HepG2 (cell line): ENCODE measurements around the gene LRRC45. TPM values are rescaled to one million over a fixed set of nuclear protein-coding genes. Genes with fewer than 3 reads are reported as not detected.

Experiments used
- CBX5 ChIP-seq: sonication (generic); formaldehyde crosslinking; IDR thresholded peaks from 2 replicates; pipeline ENCODE4 v1.4.0; 2020; ENCODE audit warnings: missing genetic modification reagents, borderline replicate concordance
- FIP1L1 ChIP-seq: fragments of 200-400 bp; formaldehyde crosslinking; IDR thresholded peaks from 2 replicates; pipeline ENCODE4 v1.6.1; 2018; ENCODE audit warnings: low read depth, mild to moderate bottlenecking, low read length, moderate library complexity, borderline replicate concordance; ENCODE audit not compliant: insufficient read depth
- FOXA3 ChIP-seq: IDR thresholded peaks from 2 replicates; pipeline ENCODE4 v1.6.1; 2016; ENCODE audit warnings: missing genetic modification reagents, missing compliant biosample characterization
- HDAC6 ChIP-seq: fragments of 200-600 bp; sonication (generic); IDR thresholded peaks from 2 replicates; pipeline ENCODE4 v1.7.0; 2017; ENCODE audit warnings: mild to moderate bottlenecking, antibody characterized with exemption, low read length, low read depth
- JUN ChIP-seq: sonication (generic); formaldehyde crosslinking; IDR thresholded peaks from 2 replicates; pipeline ENCODE4 v1.4.0; 2020; ENCODE audit warnings: mild to moderate bottlenecking, missing genetic modification reagents
- MAFG ChIP-seq: sonication (generic); formaldehyde crosslinking; IDR thresholded peaks from 2 replicates; pipeline ENCODE4 v1.5.1; 2020; ENCODE audit warnings: mild to moderate bottlenecking, missing genetic modification reagents
- NCOA2 ChIP-seq: sonication (generic); formaldehyde crosslinking; IDR thresholded peaks from 2 replicates; pipeline ENCODE4 v1.8.0; 2022; ENCODE audit warnings: inconsistent platforms
- PLRG1 ChIP-seq: fragments of 450-650 bp; conservative IDR thresholded peaks from 2 replicates; pipeline ENCODE4 v1.6.1; 2016
- PRDM15 ChIP-seq: sonication (generic); formaldehyde crosslinking; IDR thresholded peaks from 2 replicates; pipeline ENCODE4 v1.4.0; 2020; ENCODE audit warnings: missing genetic modification reagents
- RAD21 ChIP-seq: fragments of 450-650 bp; formaldehyde crosslinking; IDR thresholded peaks from 2 replicates; pipeline ENCODE4 v1.5.0; 2020; ENCODE audit warnings: mild to moderate bottlenecking
- SIN3A ChIP-seq: IDR thresholded peaks from 2 replicates; pipeline ENCODE4 v1.6.1; 2011; ENCODE audit warnings: low read depth, mild to moderate bottlenecking, control low read depth, low read length, borderline replicate concordance
- TCF7L2 ChIP-seq: IDR thresholded peaks from 2 replicates; pipeline ENCODE4 v1.6.1; 2011; ENCODE audit warnings: mild to moderate bottlenecking, low read depth, low read length, moderate library complexity
- TMF1 ChIP-seq: sonication (generic); formaldehyde crosslinking; IDR thresholded peaks from 2 replicates; pipeline ENCODE4 v1.8.1; 2022; ENCODE audit warnings: low read depth, missing genetic modification reagents
- ZNF10 ChIP-seq: sonication (generic); formaldehyde crosslinking; IDR thresholded peaks from 2 replicates; pipeline ENCODE4 v1.4.0; 2020; ENCODE audit warnings: mild to moderate bottlenecking, low read depth, missing genetic modification reagents, borderline replicate concordance
- ZNF17 ChIP-seq: sonication (generic); formaldehyde crosslinking; IDR thresholded peaks from 2 replicates; pipeline ENCODE4 v1.5.0; 2020; ENCODE audit warnings: mild to moderate bottlenecking, missing genetic modification reagents
- ZNF256 ChIP-seq: sonication (generic); formaldehyde crosslinking; conservative IDR thresholded peaks from 2 replicates; pipeline ENCODE4 v1.4.0; 2020; ENCODE audit warnings: missing genetic modification reagents
- ZNF350 ChIP-seq: sonication (generic); formaldehyde crosslinking; IDR thresholded peaks from 2 replicates; pipeline ENCODE4 v1.4.0; 2020; ENCODE audit warnings: mild to moderate bottlenecking, low read depth, missing genetic modification reagents, borderline replicate concordance
- ZNF446 ChIP-seq: sonication (generic); formaldehyde crosslinking; IDR thresholded peaks from 2 replicates; pipeline ENCODE4 v1.5.0; 2020; ENCODE audit warnings: mild to moderate bottlenecking, missing genetic modification reagents
- ZNF589 ChIP-seq: sonication (generic); formaldehyde crosslinking; conservative IDR thresholded peaks from 2 replicates; pipeline ENCODE4 v1.8.0; 2022; ENCODE audit warnings: mild to moderate bottlenecking, moderate library complexity, missing genetic modification reagents
- ZNF616 ChIP-seq: sonication (generic); formaldehyde crosslinking; IDR thresholded peaks from 2 replicates; pipeline ENCODE4 v1.5.0; 2020; ENCODE audit warnings: low read depth, mild to moderate bottlenecking, missing genetic modification reagents
- ZNF724P ChIP-seq: sonication (generic); formaldehyde crosslinking; IDR thresholded peaks from 2 replicates; pipeline ENCODE4 v1.8.0; 2022; ENCODE audit warnings: missing genetic modification reagents, borderline replicate concordance
- ZNF746 ChIP-seq: sonication (generic); formaldehyde crosslinking; IDR thresholded peaks from 2 replicates; pipeline ENCODE4 v1.8.0; 2022; ENCODE audit warnings: mild to moderate bottlenecking, missing genetic modification reagents
- polyA plus RNA-seq, 8 experiments: library from polyadenylated mRNA; depleted of rRNA in 3 of 8; stranded (reverse) in 7 of 8; unstranded in 1 of 8; fragments of >200 nt; fragmentation: Illumina TruSeq in 4 of 8; extraction: Trizol in 4 of 8; gene quantifications; 2 replicates each; pipeline versions ENCODE4 v1.2.1 to v1.2.3, GENCODE V29; 2011 to 2016; ENCODE audit warnings: low read depth in 4 of 8, missing spikeins in 1 of 8, mixed read lengths in 1 of 8; ENCODE audit not compliant: insufficient read depth in 1 of 8
- total RNA-seq, 5 experiments: library from RNA; depleted of rRNA; stranded (reverse); fragments of >200 nt; fragmentation: Illumina TruSeq; extraction: Trizol; gene quantifications; 2 replicates each; pipeline ENCODE4 v1.2.3, GENCODE V29; 2016; ENCODE audit warnings: low read depth in 1 of 5
- TF ChIP-seq, protein P1 (sequence below): sonication (generic); formaldehyde crosslinking; IDR thresholded peaks from 2 replicates; pipeline ENCODE4 v1.5.1; 2020; ENCODE audit warnings: missing genetic modification reagents, mild to moderate bottlenecking, borderline replicate concordance
- TF ChIP-seq, protein P2 (sequence below): sonication (generic); formaldehyde crosslinking; IDR thresholded peaks from 2 replicates; pipeline ENCODE4 v1.5.1; 2020; ENCODE audit warnings: missing genetic modification reagents, mild to moderate bottlenecking, borderline replicate concordance

LRRC45 gene
- total and polyA plus RNA-seq, 2 of the 13 experiments (the other 11 are each of a cell fraction or from before 2014, with no cell fraction given): 11.6 to 48.1 TPM

- TF ChIP-seq PRDM15 (CRISPR knock-in tag): peak; percentile 76; the same call in 1 of the 2 replicates
- TF ChIP-seq ZNF589 (CRISPR knock-in tag): no peak
- TF ChIP-seq NCOA2 (CRISPR knock-in tag): peak; percentile 93
- TF ChIP-seq ZNF616 (CRISPR knock-in tag): no peak
- TF ChIP-seq HDAC6: no peak
- TF ChIP-seq, protein P1, sequence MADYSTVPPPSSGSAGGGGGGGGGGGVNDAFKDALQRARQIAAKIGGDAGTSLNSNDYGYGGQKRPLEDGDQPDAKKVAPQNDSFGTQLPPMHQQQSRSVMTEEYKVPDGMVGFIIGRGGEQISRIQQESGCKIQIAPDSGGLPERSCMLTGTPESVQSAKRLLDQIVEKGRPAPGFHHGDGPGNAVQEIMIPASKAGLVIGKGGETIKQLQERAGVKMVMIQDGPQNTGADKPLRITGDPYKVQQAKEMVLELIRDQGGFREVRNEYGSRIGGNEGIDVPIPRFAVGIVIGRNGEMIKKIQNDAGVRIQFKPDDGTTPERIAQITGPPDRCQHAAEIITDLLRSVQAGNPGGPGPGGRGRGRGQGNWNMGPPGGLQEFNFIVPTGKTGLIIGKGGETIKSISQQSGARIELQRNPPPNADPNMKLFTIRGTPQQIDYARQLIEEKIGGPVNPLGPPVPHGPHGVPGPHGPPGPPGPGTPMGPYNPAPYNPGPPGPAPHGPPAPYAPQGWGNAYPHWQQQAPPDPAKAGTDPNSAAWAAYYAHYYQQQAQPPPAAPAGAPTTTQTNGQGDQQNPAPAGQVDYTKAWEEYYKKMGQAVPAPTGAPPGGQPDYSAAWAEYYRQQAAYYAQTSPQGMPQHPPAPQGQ (CRISPR knock-in tag): no peak
- no peak for TF ChIP-seq CBX5 (CRISPR knock-in tag)
- TF ChIP-seq ZNF256 (CRISPR knock-in tag): peak; percentile 49; the same call in 1 of the 2 replicates
- no peak for TF ChIP-seq ZNF10
- TF ChIP-seq ZNF350 (CRISPR knock-in tag): no peak
- no peak for TF ChIP-seq MAFG (CRISPR knock-in tag)
- TF ChIP-seq PLRG1: no peak
- peak; percentile 96 for TF ChIP-seq ZNF746 (CRISPR knock-in tag)
- no peak; the same call in 1 of the 2 replicates for TF ChIP-seq RAD21 (CRISPR knock-in tag)
- no peak for TF ChIP-seq TMF1 (CRISPR knock-in tag)
- TF ChIP-seq TCF7L2: peak; percentile 60; the same call in 1 of the 2 replicates
- no peak; the same call in 1 of the 2 replicates for TF ChIP-seq FIP1L1
- 0 out of 2 replicates have a peak, but pooled peaks have one; percentile 27 for TF ChIP-seq SIN3A
- no peak for TF ChIP-seq ZNF446
- TF ChIP-seq ZNF724P (CRISPR knock-in tag): no peak
- TF ChIP-seq FOXA3 (CRISPR knock-in tag): peak; percentile 82
- TF ChIP-seq JUN (CRISPR knock-in tag): no peak
- TF ChIP-seq ZNF17 (CRISPR knock-in tag): no peak
- TF ChIP-seq, protein P2, sequence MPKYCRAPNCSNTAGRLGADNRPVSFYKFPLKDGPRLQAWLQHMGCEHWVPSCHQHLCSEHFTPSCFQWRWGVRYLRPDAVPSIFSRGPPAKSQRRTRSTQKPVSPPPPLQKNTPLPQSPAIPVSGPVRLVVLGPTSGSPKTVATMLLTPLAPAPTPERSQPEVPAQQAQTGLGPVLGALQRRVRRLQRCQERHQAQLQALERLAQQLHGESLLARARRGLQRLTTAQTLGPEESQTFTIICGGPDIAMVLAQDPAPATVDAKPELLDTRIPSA (CRISPR knock-in tag): 0 out of 2 replicates have a peak, but pooled peaks have one; percentile 51
These were observed 28.3 kb upstream of the LRRC45 start (continued) for GRCh38 chr17:81994593-81995462.
